ENCODE measurements around the gene ALKBH8. TPM values are rescaled to one million over a fixed set of nuclear protein-coding genes. Genes with fewer than 3 reads are reported as not detected.
"Not testable (repeated sequence)": the region's sequence is repeated elsewhere in the genome, so short reads cannot be mapped to it uniquely, and the experiment has no call there.

Gene ALKBH8
- total and polyA plus RNA-seq, 2 experiments from 2014 or later = 6.6 to 10.7 TPM

- in situ Hi-C loops (cut with MboI) = loop anchor here (5.0 to 10.0 kb wide), 2 partner anchors 109 to 191 kb away; no protein-coding TSS in a partner anchor
- H3K4me1 ChIP-seq (ENCODE audit: insufficient read depth) = peaks cover 22% of the 10 kb centered on the region
- H2AFZ ChIP-seq = no peak overlapping the region
- peak; percentile 79 for DNase-seq
- no peaks in the 10 kb centered on the region for H3K79me2 ChIP-seq (ENCODE audit: insufficient read depth)
- TF ChIP-seq EZH2phosphoT487 (IDR thresholded peaks at IDR 0.05; ENCODE audit: insufficient read depth, low read depth) = no peak
- no peak for TF ChIP-seq EZH2 (IDR thresholded peaks at IDR 0.05; ENCODE audit: insufficient read depth, poor library complexity, severe bottlenecking)
- H3F3A ChIP-seq (ENCODE audit: insufficient read depth) = peaks cover 17% of the 10 kb centered on the region
- no peak overlapping the region for H3K4me2 ChIP-seq (ENCODE audit: unreplicated experiment)
- no peaks in the 10 kb centered on the region for H3K36me3 ChIP-seq (ENCODE audit: low read depth)
- H4K20me1 ChIP-seq (ENCODE audit: insufficient read depth) = no peaks in the 10 kb centered on the region
- no peak overlapping the region for H3K27ac ChIP-seq
- 69 to 71% methylated on average over 3 of the region's 3 CpGs for WGBS, 2 experiments (ENCODE audit: low coverage in 1 of 2, low lambda C conversion rate in 2 of 2, missing lambda C conversion rate in 2 of 2)
- H3K27me3 ChIP-seq (replicated peaks; ENCODE audit: insufficient read depth) = no peaks in the 10 kb centered on the region; the same call in 1 of the 2 replicates
- H3K4me3 ChIP-seq = no peak overlapping the region
- no peaks in the 10 kb centered on the region for H3K9me3 ChIP-seq (ENCODE audit: low read depth)
- no peaks in the 10 kb centered on the region for H3K9me2 ChIP-seq (ENCODE audit: insufficient read depth)
- H3K9ac ChIP-seq = no peak overlapping the region
Observed at GRCh38 chr11:107583629-107584195, 18.2 kb upstream of the ALKBH8 start.

DNA sequence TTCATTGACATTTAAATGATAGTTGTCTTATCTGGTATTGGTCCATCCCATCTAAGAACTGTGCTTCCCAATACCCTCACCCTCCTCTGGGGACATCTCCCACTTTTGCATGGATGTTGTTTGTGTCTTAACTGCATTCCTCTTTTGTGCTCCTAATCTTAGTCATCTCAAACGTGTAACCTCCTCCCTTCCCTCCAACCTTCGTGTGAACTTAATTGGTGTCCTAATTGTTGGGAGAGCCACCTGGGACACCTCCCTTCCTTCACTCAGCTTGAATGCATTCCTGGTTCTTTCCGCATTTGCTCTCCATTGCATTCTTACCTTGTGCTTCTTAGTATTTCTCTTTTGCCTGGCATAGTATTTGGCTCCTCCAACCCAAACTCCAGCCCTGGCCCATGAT lies 15.6 kb upstream of the ALKBH8 start:
- H3K9ac ChIP-seq = no peak overlapping the region
- no peak overlapping the region for H3K27ac ChIP-seq
- H3K79me2 ChIP-seq (ENCODE audit: insufficient read depth) = no peaks in the 10 kb centered on the region
- H3K4me2 ChIP-seq (ENCODE audit: unreplicated experiment) = no peak overlapping the region
- H4K20me1 ChIP-seq (ENCODE audit: insufficient read depth) = no peaks in the 10 kb centered on the region
- no peaks in the 10 kb centered on the region; the same call in 1 of the 2 replicates for H3K27me3 ChIP-seq (replicated peaks; ENCODE audit: insufficient read depth)
- in situ Hi-C loops (cut with MboI) = loop anchor here (5.0 to 10.0 kb wide), 2 partner anchors 111 to 194 kb away; no protein-coding TSS in a partner anchor
- H3F3A ChIP-seq (ENCODE audit: insufficient read depth) = no peaks in the 10 kb centered on the region
- WGBS, 2 experiments (ENCODE audit: low coverage in 1 of 2, low lambda C conversion rate in 2 of 2, missing lambda C conversion rate in 2 of 2) = 36 to 42% methylated on average over 3 of the region's 3 CpGs
- no peaks in the 10 kb centered on the region for H3K36me3 ChIP-seq (ENCODE audit: low read depth)
- H3K4me3 ChIP-seq = no peak overlapping the region
- no peaks in the 10 kb centered on the region for H3K9me3 ChIP-seq (ENCODE audit: low read depth)
- H2AFZ ChIP-seq = no peak overlapping the region
- DNase-seq = no peak
- H3K9me2 ChIP-seq (ENCODE audit: insufficient read depth) = no peaks in the 10 kb centered on the region
- H3K4me1 ChIP-seq (ENCODE audit: insufficient read depth) = peaks cover 10% of the 10 kb centered on the region
- TF ChIP-seq EZH2 (IDR thresholded peaks at IDR 0.05; ENCODE audit: insufficient read depth, poor library complexity, severe bottlenecking) = no peak
- TF ChIP-seq EZH2phosphoT487 (IDR thresholded peaks at IDR 0.05; ENCODE audit: insufficient read depth, low read depth) = no peak

DNA sequence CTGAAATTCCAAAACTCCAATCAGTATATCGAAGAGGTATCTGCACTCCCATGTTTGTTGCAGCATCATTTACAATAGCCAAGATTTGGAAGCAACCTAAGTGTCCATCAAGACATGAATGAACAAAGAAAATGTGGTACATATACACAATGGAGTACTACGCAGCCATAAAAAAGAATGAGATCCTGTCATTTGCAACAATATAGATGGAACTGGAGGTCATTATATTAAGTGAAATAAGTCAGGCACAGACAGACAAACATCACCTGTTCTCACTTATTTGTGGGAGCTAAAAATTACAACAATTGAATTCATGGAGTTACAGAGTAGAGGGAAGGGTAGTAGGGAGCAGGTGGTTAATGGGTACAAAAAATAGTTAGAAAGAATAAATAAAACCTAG lies 13.6 kb upstream of the ALKBH8 start:
- H3K36me3 ChIP-seq (ENCODE audit: low read depth); H3K27me3 ChIP-seq (replicated peaks; ENCODE audit: insufficient read depth); H3K9me3 ChIP-seq (ENCODE audit: low read depth); H3K27ac ChIP-seq; H3F3A ChIP-seq (ENCODE audit: insufficient read depth); in situ Hi-C loops (cut with MboI); H4K20me1 ChIP-seq (ENCODE audit: insufficient read depth); H3K4me2 ChIP-seq (ENCODE audit: unreplicated experiment); H2AFZ ChIP-seq; DNase-seq; H3K9ac ChIP-seq; H3K79me2 ChIP-seq (ENCODE audit: insufficient read depth); H3K4me3 ChIP-seq; H3K4me1 ChIP-seq (ENCODE audit: insufficient read depth); H3K9me2 ChIP-seq (ENCODE audit: insufficient read depth): not testable (repeated sequence)
- whole genome bisulfite sequencing, 2 experiments (ENCODE audit: low coverage in 1 of 2, low lambda C conversion rate in 2 of 2, missing lambda C conversion rate in 2 of 2) = 89 to 96% methylated on average over 2 of the region's 2 CpGs

- no peak for DNase-seq
- Histone ChIP-seq H2AFZ (no peak overlapping the region), H3K27me3 (replicated peaks; ENCODE audit: insufficient read depth) (no peaks in the 10 kb centered on the region), H3K9me2 (ENCODE audit: insufficient read depth) (no peaks in the 10 kb centered on the region), H3K4me3 (no peak overlapping the region), H3F3A (ENCODE audit: insufficient read depth) (no peaks in the 10 kb centered on the region), H3K36me3 (ENCODE audit: low read depth) (no peaks in the 10 kb centered on the region), H3K9me3 (ENCODE audit: low read depth) (no peaks in the 10 kb centered on the region), H3K9ac (no peak overlapping the region), H4K20me1 (ENCODE audit: insufficient read depth) (no peaks in the 10 kb centered on the region), H3K4me2 (ENCODE audit: unreplicated experiment) (no peak overlapping the region), H3K79me2 (ENCODE audit: insufficient read depth) (no peaks in the 10 kb centered on the region), H3K27ac (no peak overlapping the region), H3K4me1 (ENCODE audit: insufficient read depth) (no peaks in the 10 kb centered on the region)
- TF ChIP-seq EZH2phosphoT487 (IDR thresholded peaks at IDR 0.05; ENCODE audit: insufficient read depth, low read depth) = no peak
- no peak for TF ChIP-seq EZH2 (IDR thresholded peaks at IDR 0.05; ENCODE audit: insufficient read depth, poor library complexity, severe bottlenecking)
- in situ Hi-C loops (cut with MboI) = no loop called here
- 71% methylated on average over 6 of the region's 6 CpGs for WGBS, 2 experiments (ENCODE audit: low coverage in 1 of 2, low lambda C conversion rate in 2 of 2, missing lambda C conversion rate in 2 of 2)
Observed at GRCh38 chr11:107577346-107577711, 11.8 kb upstream of the ALKBH8 start.

- H3K79me2 ChIP-seq (ENCODE audit: insufficient read depth); in situ Hi-C loops (cut with MboI); H3K4me3 ChIP-seq; H3K4me1 ChIP-seq (ENCODE audit: insufficient read depth); H3F3A ChIP-seq (ENCODE audit: insufficient read depth); H3K9me3 ChIP-seq (ENCODE audit: low read depth); H3K27me3 ChIP-seq (replicated peaks; ENCODE audit: insufficient read depth); H4K20me1 ChIP-seq (ENCODE audit: insufficient read depth); H2AFZ ChIP-seq; H3K9me2 ChIP-seq (ENCODE audit: insufficient read depth); H3K36me3 ChIP-seq (ENCODE audit: low read depth); H3K4me2 ChIP-seq (ENCODE audit: unreplicated experiment); H3K27ac ChIP-seq; H3K9ac ChIP-seq: not testable (repeated sequence)
- 20 to 22% methylated on average over 2 of the region's 2 CpGs for WGBS, 2 experiments (ENCODE audit: low coverage in 1 of 2, low lambda C conversion rate in 2 of 2, missing lambda C conversion rate in 2 of 2)
- peak; percentile 78 for DNase-seq
Observed at GRCh38 chr11:107576497-107577345, 11.2 kb upstream of the ALKBH8 start.

Measured in GM23248 (cell line).